Sigmoid colon (tissue), 4 donors: ENCODE measurements around the gene CRABP2.

Experiments
- CTCF ChIP-seq, 4 experiments: fragments of 450-650 bp in 3 of 4; fragments of 200-600 bp in 1 of 4; IDR thresholded peaks; one replicate each; pipeline ENCODE4 v1.5.1; 2016 to 2019; ENCODE audit warnings: antibody characterized with exemption in 4 of 4, mild to moderate bottlenecking in 3 of 4, moderate library complexity in 2 of 4
- POLR2AphosphoS5 ChIP-seq, 4 donors: sonication (generic); formaldehyde crosslinking; IDR thresholded peaks; one replicate each; pipeline ENCODE4 v1.6.1; 2017; ENCODE audit warnings: antibody characterized with exemption in 4 of 4

GRCh38 chr1:156704930-156705320, 458 bp downstream of the CRABP2 start:
- no peak for TF ChIP-seq CTCF (IDR thresholded peaks at IDR 0.05)
- peak in 1 of 4 donors; percentile 59 for TF ChIP-seq POLR2AphosphoS5 (IDR thresholded peaks at IDR 0.05)
